Left lobe of liver (tissue), 2 donors: ENCODE measurements around the gene TBX5. TPM values are rescaled to one million over a fixed set of nuclear protein-coding genes. Genes with fewer than 3 reads are reported as not detected.

Experiments
- ATAC-seq: fragments of 200-7000 bp; cut with Tn5 transposase; one replicate; pipeline ENCODE4 v1.9.1; 2020; ENCODE audit warnings: mild to moderate bottlenecking, moderate library complexity
- DNase-seq: peaks from one replicate; pipeline ENCODE4 v3.0.0-alpha.2; 2020; ENCODE audit warnings: low spot score
- total RNA-seq: library from RNA; stranded (reverse); gene quantifications from one replicate; pipeline ENCODE4 v1.2.1, GENCODE V29; 2021
- donor health status: DM: no; HTN: no; CAD: no; lungs with moderate emphysema.
- donor health status: DM: no; HTN: yes; CAD: no.

Gene TBX5
- total RNA-seq, 1 donor from 2014 or later = not detected

DNA sequence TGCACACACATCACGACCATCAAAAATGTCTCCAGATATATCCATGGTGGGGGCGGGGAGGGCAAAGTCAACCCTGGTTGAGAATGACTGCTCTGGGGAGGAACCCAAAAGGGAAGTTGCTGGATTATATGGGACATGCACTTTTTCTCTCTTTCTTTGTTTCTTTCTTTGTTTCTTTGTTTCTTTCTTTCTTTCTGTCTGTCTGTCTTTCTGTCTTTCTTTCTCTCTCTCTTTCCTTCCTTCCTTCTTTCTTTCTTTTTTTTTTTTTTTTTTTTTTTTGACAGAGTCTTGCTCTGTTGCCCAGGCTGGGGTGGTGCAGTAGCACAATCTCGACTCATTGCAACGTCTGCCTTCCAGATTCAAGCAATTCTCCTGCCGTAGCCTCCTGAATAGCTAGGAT is 71.5 kb downstream of the TBX5 start:
- ATAC-seq = no peak
- no peak for DNase-seq

DNA sequence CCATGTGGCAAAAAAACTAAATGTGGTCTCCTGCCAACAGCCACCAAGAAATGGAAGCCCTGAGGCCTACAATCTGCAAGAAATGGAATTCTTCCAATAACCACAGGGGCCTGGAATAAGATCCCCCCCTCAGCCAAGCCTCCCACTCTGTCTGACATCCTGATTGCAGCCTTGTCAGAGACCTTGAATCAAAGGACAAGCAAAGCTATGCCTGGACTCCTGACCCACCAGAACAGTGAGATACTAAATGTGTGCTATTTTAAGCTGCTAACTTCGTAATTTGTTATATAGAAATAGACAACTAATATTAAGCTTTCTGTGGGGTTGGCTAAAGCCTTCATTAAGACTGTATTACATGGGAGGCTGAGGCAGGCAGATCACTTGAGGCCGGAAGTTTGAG is 77.7 kb downstream of the TBX5 start:
- DNase-seq (no peak), ATAC-seq (no peak)

DNA sequence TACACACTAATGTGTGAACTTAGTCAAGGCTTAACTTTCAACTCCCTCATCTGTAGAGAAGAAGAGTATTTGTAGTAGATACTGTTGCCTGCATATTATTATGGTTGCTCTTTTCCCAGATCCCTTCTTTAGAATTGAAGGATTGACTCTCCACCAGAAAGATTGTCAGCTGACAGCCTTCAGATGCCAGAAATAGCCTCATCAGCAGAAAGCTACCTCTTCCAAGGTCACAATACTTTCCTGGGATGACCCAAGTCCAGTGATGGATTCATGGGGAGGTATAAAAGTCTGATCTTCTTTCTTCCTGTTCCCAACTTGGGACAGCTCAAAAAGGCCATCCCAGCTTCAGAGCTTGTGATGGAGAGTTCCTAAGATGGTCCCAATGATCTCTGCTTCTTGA is 78.2 kb downstream of the TBX5 start:
- ATAC-seq (no peak), DNase-seq (no peak)

DNA sequence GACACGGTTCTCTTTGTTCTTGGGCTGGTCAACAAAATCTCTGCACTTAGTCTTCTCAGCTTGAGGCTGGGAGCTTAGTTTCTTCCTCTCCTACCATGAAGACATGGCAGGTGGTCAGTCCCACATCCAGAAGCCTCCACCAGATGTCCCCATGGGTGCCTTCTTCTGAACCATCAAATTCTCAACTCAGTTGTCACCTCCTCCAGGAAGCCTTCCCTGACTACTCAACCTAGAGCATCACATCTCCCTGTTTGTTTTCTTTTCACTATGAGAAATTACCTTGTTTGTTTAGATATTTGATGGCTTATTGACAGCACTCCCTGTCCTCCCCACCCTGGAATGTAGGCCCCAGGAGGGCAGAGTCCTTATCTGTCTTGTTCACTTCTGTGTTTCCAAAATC is 84.4 kb downstream of the TBX5 start:
- ATAC-seq (no peak), DNase-seq (no peak)

DNA sequence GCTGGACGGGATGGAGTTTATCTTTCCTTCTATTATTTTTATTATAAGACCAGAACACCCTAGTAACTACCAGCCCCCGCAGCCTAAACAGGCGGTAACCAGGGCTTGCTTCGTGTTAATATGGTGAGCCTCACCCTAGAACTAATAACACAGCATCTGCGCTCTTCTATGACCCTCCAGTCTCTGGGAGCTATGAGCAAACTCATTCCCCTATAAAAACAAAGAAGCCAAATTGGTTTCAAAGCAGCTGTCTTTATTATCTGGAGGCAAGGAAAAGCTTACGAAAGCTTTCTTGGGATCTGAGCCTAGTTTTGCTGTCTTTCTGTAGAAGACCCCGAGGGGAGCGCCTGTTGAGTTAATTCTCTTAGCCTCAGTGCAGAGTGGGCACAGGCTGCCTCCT is 85.0 kb downstream of the TBX5 start:
- no peak for DNase-seq

DNA sequence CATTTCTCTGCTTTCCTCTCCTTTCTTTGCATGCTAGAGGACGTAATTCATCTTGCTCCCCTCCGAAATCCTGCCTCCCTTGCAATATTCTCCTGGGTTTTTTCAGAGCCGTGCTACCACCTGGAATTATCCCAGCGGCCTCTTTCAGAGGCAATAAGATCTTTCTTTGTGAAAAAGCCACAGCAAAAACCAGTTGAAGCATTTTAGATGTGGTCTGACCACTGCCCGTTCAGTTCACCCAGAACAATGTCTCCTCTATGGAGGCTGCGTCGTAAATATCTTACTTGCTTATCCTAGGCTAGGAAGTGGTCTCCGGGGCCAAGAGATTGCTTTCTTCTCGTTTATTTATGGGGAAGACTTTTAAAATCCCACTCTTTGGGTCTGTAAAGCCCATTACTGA is 85.8 kb downstream of the TBX5 start:
- ATAC-seq = no peak

More for the DNA sequence above, 85.0 kb downstream of the TBX5 start:
- no peak for ATAC-seq

DNA sequence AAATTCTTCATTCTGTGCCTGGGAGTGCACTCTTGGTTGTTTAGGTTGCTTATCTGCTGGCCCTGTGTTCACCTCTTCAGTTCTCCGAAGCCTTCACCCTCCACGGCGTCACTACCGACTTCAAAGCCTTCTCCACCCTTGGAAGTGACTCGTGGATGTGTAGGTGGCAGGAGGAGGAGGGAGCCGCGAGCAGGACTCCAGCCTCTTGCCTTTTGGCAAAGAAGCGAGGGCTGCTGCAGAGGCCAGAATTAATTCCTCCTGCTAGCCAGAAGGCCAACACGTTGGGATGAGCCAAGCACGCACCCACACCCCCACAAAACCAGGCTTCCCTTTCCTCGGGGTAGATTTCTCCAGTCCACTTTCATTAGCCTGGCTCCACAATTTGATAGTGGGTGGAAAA is 86.5 kb downstream of the TBX5 start:
- no peak for ATAC-seq
- no peak for DNase-seq

More for the DNA sequence above, 85.8 kb downstream of the TBX5 start:
- DNase-seq = no peak

DNA sequence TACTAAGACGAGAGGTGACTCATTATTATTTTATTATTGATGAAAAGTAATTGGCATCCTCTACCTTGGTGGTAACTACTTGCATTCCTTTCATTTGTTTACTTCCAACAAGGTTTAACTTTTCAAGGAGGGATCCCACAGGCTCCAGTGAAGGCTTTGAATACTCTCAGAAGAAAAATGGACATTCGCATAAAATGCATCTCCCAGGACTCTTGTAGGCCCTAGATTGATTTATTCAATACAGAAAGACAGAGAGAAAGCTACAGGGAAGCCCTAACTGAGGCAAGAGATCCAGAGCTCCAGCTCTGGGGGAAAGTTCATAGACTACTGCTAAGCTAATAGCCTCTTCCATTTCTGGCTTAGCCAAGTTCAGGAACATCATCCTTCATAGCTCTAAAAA is 87.0 kb downstream of the TBX5 start:
- no peak for DNase-seq
- ATAC-seq = no peak

DNA sequence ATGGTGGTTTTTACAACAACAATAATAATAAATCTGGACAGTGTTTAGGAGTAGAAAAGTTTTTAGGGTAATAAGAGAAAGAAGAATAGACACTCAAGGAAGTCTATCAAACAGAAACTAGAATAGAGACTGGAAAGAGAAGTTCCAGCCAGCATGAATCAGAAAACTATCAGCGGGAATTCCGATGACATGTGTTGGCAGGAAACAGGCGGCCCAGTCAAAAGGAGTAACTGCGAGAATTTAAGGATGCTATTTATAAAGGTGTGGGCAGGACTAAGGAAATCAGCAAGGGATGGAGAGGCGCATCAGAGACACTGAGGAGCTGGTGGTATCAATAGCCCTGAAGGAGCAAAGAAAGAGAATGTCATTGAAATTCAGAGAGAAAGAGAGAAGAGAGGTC is 89.9 kb downstream of the TBX5 start:
- no peak for ATAC-seq

DNA sequence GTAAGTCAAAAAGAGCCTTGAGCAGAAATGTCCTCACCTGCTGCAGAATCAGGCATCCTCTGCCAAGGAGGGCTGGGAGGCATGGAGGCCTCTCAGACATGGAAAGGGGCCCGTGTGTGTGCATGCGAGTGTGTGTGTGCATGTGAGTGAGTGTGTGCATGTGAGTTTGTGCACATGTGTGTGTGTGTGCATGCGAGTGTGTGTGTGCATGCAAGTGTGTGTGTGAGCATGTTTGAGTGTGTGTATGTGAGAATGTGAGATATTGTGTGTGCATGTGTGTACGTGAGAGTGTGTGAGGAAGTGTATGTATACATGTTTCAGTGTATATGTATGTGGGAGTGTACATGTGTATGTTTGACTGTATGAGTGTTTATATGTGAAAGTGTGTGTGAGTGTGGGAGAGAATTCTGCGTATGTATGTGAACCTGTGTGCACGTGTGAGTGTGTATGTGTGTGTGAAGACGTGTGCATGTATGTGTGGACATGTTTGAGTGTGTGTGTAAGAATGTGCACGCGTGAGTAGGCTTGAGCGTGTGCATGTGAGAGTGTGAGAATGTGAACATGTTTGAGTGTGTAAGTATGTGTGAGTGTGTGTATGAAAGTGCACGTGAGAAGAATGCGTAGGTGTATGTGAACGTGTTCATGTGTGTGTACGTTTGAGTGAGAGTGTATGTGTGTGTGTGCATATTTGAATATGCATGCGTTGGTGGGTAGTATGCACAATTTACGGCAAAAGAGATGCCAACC is 90.8 kb downstream of the TBX5 start:
- ATAC-seq (no peak), DNase-seq (no peak)

More for the DNA sequence above, 89.9 kb downstream of the TBX5 start:
- DNase-seq = no peak

DNA sequence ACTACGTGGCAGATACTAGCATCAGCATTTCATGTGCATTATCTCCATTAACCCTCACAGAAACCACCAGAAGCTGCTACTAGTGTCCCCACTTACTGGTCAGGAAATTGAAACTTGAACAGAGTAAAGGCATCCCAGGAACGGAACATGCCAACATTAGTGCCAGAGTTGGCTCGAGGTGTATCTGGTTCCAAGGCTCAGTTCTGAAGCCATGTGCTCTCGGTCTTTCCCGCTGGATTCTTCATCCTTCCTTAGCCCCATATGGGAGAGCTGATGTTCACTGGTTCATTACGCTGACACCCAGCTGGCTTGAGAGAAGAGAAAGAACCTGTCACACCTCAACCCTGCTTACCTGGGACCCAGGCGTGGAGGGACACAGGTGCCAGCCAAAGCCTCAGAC is 91.5 kb downstream of the TBX5 start:
- no peak for DNase-seq
- ATAC-seq = no peak

DNA sequence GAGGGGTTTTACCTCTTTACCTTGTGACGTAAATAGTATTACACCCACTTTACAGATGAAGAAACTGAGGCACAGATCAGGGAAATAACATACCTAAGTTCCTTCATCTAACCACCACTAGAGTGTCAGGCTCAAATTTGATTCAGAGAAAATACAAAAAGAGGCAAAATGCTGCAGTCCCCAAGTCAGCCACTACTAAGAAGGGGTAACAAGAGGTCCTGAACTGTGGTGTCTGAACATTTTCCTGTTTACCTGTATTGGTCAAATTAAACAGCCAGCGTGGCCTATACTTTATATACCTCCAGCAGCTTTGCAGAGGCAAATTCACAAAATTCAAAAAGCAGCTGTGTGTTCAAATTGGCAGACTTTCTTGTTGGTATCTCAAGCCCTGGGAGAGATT is 92.0 kb downstream of the TBX5 start:
- ATAC-seq (no peak), DNase-seq (no peak)

DNA sequence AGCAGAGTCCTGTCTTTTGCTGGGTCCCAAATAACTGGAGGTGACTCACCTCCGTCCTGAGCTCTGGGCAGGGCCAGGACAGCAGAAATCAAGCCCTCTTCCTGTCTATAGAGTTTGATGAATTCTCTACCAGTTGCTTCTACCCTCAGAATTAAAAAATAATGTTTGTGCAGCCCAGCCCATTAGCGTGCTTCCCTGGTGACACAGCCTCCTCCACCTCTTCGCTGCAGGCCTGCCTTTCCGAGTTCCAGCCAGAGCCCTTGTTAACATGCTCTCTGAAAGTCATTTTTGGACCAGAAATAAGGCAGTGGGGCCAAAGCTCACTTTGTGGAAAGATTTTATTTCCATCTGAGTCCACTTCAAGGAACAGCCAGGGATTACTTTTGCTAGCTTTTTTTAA is 94.0 kb downstream of the TBX5 start:
- ATAC-seq = no peak

DNA sequence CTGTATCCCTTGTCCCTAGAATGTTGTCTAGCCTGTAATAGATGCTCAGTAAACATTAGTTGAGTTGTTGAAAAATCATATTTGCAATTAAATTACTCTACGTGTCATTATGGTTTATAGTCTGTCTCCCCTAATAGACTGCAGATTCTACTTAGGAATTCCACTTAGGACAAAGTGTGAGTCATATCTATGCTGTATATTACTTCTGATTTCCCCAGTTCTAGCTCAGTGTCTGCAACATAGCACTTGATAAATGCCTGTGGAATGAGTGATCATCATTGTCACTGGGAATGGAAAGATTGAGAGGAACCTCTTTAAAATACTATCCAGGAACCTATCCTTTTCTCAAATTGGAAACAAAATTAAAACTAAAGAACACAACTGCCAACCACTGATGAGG is 99.3 kb downstream of the TBX5 start:
- no peak for ATAC-seq
- DNase-seq = no peak

More for the DNA sequence above, 94.0 kb downstream of the TBX5 start:
- DNase-seq = no peak

DNA sequence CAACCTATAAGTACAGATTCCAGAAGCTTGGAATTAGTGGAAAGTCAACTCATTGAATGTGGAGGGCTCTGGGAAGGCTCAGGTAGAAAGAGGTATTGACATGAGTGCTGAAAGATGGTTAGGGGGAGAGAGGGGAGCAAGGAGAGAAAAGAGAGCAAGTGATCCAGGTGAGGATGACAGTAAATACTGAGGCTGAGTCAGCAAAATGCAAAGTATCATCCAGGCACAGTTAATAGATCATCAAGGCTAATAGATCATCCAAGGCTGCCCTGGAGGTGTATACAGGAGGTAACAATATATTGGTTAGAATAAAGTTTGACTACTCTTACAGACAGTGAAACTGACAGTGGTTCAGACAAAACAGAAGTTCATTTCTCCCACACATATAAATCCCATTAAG is 100.5 kb downstream of the TBX5 start:
- no peak for ATAC-seq
- DNase-seq = no peak
